Endothelial cell of umbilical vein (primary cell): ENCODE measurements around the gene CGNL1. TPM values are rescaled to one million over a fixed set of nuclear protein-coding genes. Genes with fewer than 3 reads are reported as not detected.

Experiments used
- BruUV-seq: library from RNA; stranded (reverse); fragments of 400-500 nt; replicated peaks from 2 replicates; lab custom pipeline; 2021; lab: Mats Ljungman, UMichigan
- CTCF ChIA-PET: fragments of 300-600, 350-600 bp; sonication (Branson Sonifier 250); formaldehyde crosslinking; loops from one replicate; lab custom pipeline; 2021; ENCODE audit warnings: antibody characterized with exemption, inconsistent platforms; lab: Charles Lee
- POLR2A ChIA-PET: fragments of 300-600, 350-600 bp; sonication (Branson Sonifier 250); formaldehyde crosslinking; loops from one replicate; lab custom pipeline; 2021; ENCODE audit warnings: antibody characterized with exemption, inconsistent platforms; lab: Charles Lee
- DNase-seq: peaks from one replicate; pipeline ENCODE4 v3.0.0-alpha.2; 2011; ENCODE audit warnings: low read depth, low spot score
- FAIRE-seq: peaks from 2 replicates; lab custom pipeline; 2011; peaks lifted over from hg19 to GRCh38; lab: Jason Lieb, UNC
- H2AFZ ChIP-seq: 2 replicates; pipeline ENCODE4 v1.6.0; 2012; ENCODE audit warnings: low read depth, low read length, control low read depth, inconsistent platforms
- H3K27ac ChIP-seq: 2 replicates; pipeline ENCODE4 v1.5.1; 2011; ENCODE audit warnings: low read depth, mild to moderate bottlenecking, control low read depth, low read length, moderate library complexity; ENCODE audit not compliant: insufficient read depth
- H3K27me3 ChIP-seq, 2 experiments: 2 replicates each; pipeline versions ENCODE4 v1.6.0 to v1.6.1; 2011; ENCODE audit warnings: low read length in 2 of 2, mixed read lengths in 1 of 2; ENCODE audit not compliant: control insufficient read depth in 2 of 2, insufficient read depth in 2 of 2
- H3K36me3 ChIP-seq, 2 experiments: 2 replicates in 1 of 2; 3 replicates in 1 of 2; pipeline ENCODE4 v1.5.1; 2011; ENCODE audit warnings: low read length in 2 of 2, mild to moderate bottlenecking in 1 of 2, moderate library complexity in 1 of 2; ENCODE audit not compliant: control insufficient read depth in 2 of 2, insufficient read depth in 2 of 2; ENCODE audit errors: extremely low read depth in 1 of 2
- H3K4me1 ChIP-seq: 3 replicates; pipeline ENCODE4 v1.5.1; 2011; ENCODE audit warnings: mild to moderate bottlenecking, low read length; ENCODE audit not compliant: control insufficient read depth, insufficient read depth; ENCODE audit errors: extremely low read depth
- H3K4me2 ChIP-seq: 2 replicates; pipeline ENCODE4 v1.6.1; 2011; ENCODE audit warnings: low read length, control low read depth, mixed read lengths; ENCODE audit not compliant: insufficient read depth
- H3K4me3 ChIP-seq, 3 experiments: fragments of 200-600 bp in 1 of 3; sonication (generic), shearing (Covaris generic) in 1 of 3; replicated peaks in 1 of 3; 2 replicates each; pipeline ENCODE4 v1.5.1; 2011 to 2016; ENCODE audit warnings: control low read depth in 3 of 3, low read length in 3 of 3, mild to moderate bottlenecking in 2 of 3, inconsistent platforms in 1 of 3, low read depth in 1 of 3, moderate library complexity in 1 of 3; ENCODE audit not compliant: insufficient read depth in 1 of 3
- H3K79me2 ChIP-seq: 2 replicates; pipeline ENCODE4 v1.6.0; 2012; ENCODE audit warnings: low read length, inconsistent platforms; ENCODE audit not compliant: control insufficient read depth, insufficient read depth
- H3K9ac ChIP-seq: replicated peaks from 2 replicates; pipeline ENCODE3; 2011; ENCODE audit warnings: low read length, control low read depth; ENCODE audit not compliant: insufficient read depth; ENCODE audit errors: extremely low read depth
- H3K9me1 ChIP-seq: replicated peaks from 3 replicates; pipeline ENCODE4 v1.6.0; 2011; ENCODE audit warnings: mild to moderate bottlenecking, low read length; ENCODE audit not compliant: control insufficient read depth, insufficient read depth; ENCODE audit errors: extremely low read depth
- H3K9me3 ChIP-seq: replicated peaks from 2 replicates; pipeline ENCODE4 v1.5.1; 2012; ENCODE audit warnings: low read length, inconsistent platforms; ENCODE audit not compliant: control insufficient read depth, insufficient read depth
- H4K20me1 ChIP-seq: replicated peaks from 2 replicates; pipeline ENCODE3; 2011; ENCODE audit warnings: mild to moderate bottlenecking, low read length; ENCODE audit not compliant: control insufficient read depth, insufficient read depth; ENCODE audit errors: extremely low read depth
- CTCF ChIP-seq, 2 donors: IDR thresholded peaks; 1 replicate in 1 of 2; 2 replicates in 1 of 2; pipeline ENCODE4 v1.5.1; 2011; ENCODE audit warnings: low read length in 2 of 2, mild to moderate bottlenecking in 2 of 2, moderate library complexity in 2 of 2, control low read depth in 1 of 2, inconsistent platforms in 1 of 2, low read depth in 1 of 2; ENCODE audit not compliant: insufficient read depth in 1 of 2; ENCODE audit errors: extremely low read depth in 1 of 2
- EZH2 ChIP-seq: IDR thresholded peaks from 2 replicates; pipeline ENCODE4 v1.6.1; 2012; ENCODE audit warnings: borderline replicate concordance, low read depth, mild to moderate bottlenecking, moderate library complexity, low read length, inconsistent platforms; ENCODE audit not compliant: severe bottlenecking
- FOS ChIP-seq: IDR thresholded peaks from 2 replicates; pipeline ENCODE4 v1.6.1; 2011; ENCODE audit warnings: mild to moderate bottlenecking, low read length, moderate library complexity, borderline replicate concordance; ENCODE audit not compliant: insufficient read depth
- GATA2 ChIP-seq: IDR thresholded peaks from 2 replicates; pipeline ENCODE4 v1.7.0; 2011; ENCODE audit warnings: low read depth, mild to moderate bottlenecking, moderate library complexity, mixed read lengths, low read length; ENCODE audit not compliant: insufficient read length, insufficient read depth
- JUN ChIP-seq: IDR thresholded peaks from 2 replicates; pipeline ENCODE4 v1.6.1; 2011; ENCODE audit warnings: borderline replicate concordance, low read depth; ENCODE audit not compliant: insufficient read length, insufficient read depth
- MAX ChIP-seq: IDR thresholded peaks from 2 replicates; pipeline ENCODE4 v1.6.1; 2011; ENCODE audit not compliant: insufficient read depth, insufficient read length
- MYC ChIP-seq: IDR thresholded peaks from one replicate; pipeline ENCODE4 v1.6.1; 2011; ENCODE audit warnings: mild to moderate bottlenecking, low read depth, low read length
- POLR2A ChIP-seq: IDR thresholded peaks from 2 replicates; pipeline ENCODE4 v1.6.1; 2012; ENCODE audit warnings: low read depth, mild to moderate bottlenecking, control low read depth, low read length
- POLR2AphosphoS5 ChIP-seq: IDR thresholded peaks from 2 replicates; pipeline ENCODE4 v1.6.1; 2012; ENCODE audit warnings: low read depth, mild to moderate bottlenecking, control low read depth, low read length, moderate library complexity; ENCODE audit not compliant: insufficient read depth
- dilution Hi-C: fragments of 300-500 bp; cut with MboI; formaldehyde crosslinking; loops from one replicate; pipeline ENCODE4 v1.15.0; 2019; ENCODE audit warnings: low sequenced_read_pairs; ENCODE audit not compliant: extremely low pct_ligation_motif_present
- intact Hi-C: fragments of 100-400 bp; cut with micrococcal nuclease; formaldehyde crosslinking; loops from one replicate; pipeline ENCODE4 v1.10.0; 2022
- polyA plus RNA-seq, 4 experiments: library from polyadenylated mRNA; depleted of rRNA in 3 of 4; stranded (reverse) in 3 of 4; unstranded in 1 of 4; fragments of >200 nt; gene quantifications; 2 replicates each; pipeline versions ENCODE4 v1.2.1 to v1.2.3, GENCODE V29; 2011 to 2012; ENCODE audit warnings: missing spikeins in 1 of 4
- total RNA-seq: library from RNA; stranded (reverse); gene quantifications from 2 replicates; pipeline ENCODE4 v1.2.3, GENCODE V29; 2021

CGNL1 gene
- total and polyA plus RNA-seq, 2 donors (not counting 3 experiments of a cell fraction or from before 2014, with no cell fraction given) = 6.9 to 27.1 TPM

- dilution Hi-C loops = no loop called here
Observed at GRCh38 chr15:57382215-57382614, 5.9 kb downstream of the CGNL1 start.

More at GRCh38 chr15:57382215-57382614, 5.9 kb downstream of the CGNL1 start:
- Histone ChIP-seq H3K27ac (no peak overlapping the region), H3K4me1 (peaks cover 54% of the 10 kb centered on the region), H2AFZ (no peak overlapping the region), H3K9ac (no peak overlapping the region), H3K4me2 (no peak overlapping the region), H3K9me3 (no peaks in the 10 kb centered on the region), H3K9me1 (no peaks in the 10 kb centered on the region), H4K20me1 (no peaks in the 10 kb centered on the region), H3K27me3 (no peaks in the 10 kb centered on the region), H3K36me3 (no peaks in the 10 kb centered on the region), H3K79me2 (peaks cover 3% of the 10 kb centered on the region), H3K4me3 (no peak overlapping the region)
- FAIRE-seq (peak; percentile 15), DNase-seq (no peak)
- BruUV-seq = no TSS peak
- ChIA-PET POLR2A (no interaction called here), CTCF (interaction anchor here (0.9 to 1.0 kb wide), 3 partner anchors 55 to 160 kb away, joined by 3 to 5 read pairs (median 4); no protein-coding TSS in a partner anchor)
- TF ChIP-seq MYC (no peak), POLR2A (no peak), MAX (no peak), FOS (no peak), CTCF (IDR thresholded peaks at IDR 0.05; ENCODE audit: extremely low read depth in 1 of 2, insufficient read depth in 1 of 2, low read depth in 1 of 2, low read length in 2 of 2) (no peak), EZH2 (no peak), POLR2AphosphoS5 (no peak), GATA2 (no peak), JUN (no peak)
- intact Hi-C loops = no loop called here
